Measurements from ENCODE around the gene CLMP.
"Not testable (repeated sequence)": the region's sequence is repeated elsewhere in the genome, so short reads cannot be mapped to it uniquely, and the experiment has no call there.

CLMP gene

GRCh38 chr11:123159183-123159857, 35.7 kb downstream of the CLMP start:
- TF ChIP-seq POLR2AphosphoS5 (IDR thresholded peaks at IDR 0.05; ENCODE audit: low read depth) (no peak), CTCF (IDR thresholded peaks at IDR 0.05; ENCODE audit: insufficient read depth, low read length) (no peak), GABPA (IDR thresholded peaks at IDR 0.05; ENCODE audit: low read depth) (no peak), REST (IDR thresholded peaks at IDR 0.05; ENCODE audit: insufficient replicate concordance, low read depth) (no peak), SPI1 (IDR thresholded peaks at IDR 0.05; ENCODE audit: borderline replicate concordance, low read depth) (no peak)
- no peak overlapping the region for H3K27ac ChIP-seq (replicated peaks)
- peak in 1 of 2 experiments; percentile 13 for DNase-seq (ENCODE audit: low read depth in 1 of 2, low spot score in 1 of 2)
- H3K4me3 ChIP-seq (replicated peaks; ENCODE audit: insufficient read depth, low read length) = no peak overlapping the region
- H3K27me3 ChIP-seq (ENCODE audit: insufficient read depth, poor library complexity, severe bottlenecking) = no peaks in the 10 kb centered on the region

GRCh38 chr11:123158033-123159003, 36.7 kb downstream of the CLMP start:
- TF ChIP-seq POLR2AphosphoS5 (IDR thresholded peaks at IDR 0.05; ENCODE audit: low read depth) (no peak), GABPA (IDR thresholded peaks at IDR 0.05; ENCODE audit: low read depth) (no peak), CTCF (IDR thresholded peaks at IDR 0.05; ENCODE audit: insufficient read depth, low read length) (no peak), REST (IDR thresholded peaks at IDR 0.05; ENCODE audit: insufficient replicate concordance, low read depth) (no peak), SPI1 (IDR thresholded peaks at IDR 0.05; ENCODE audit: borderline replicate concordance, low read depth) (no peak)
- H3K4me3 ChIP-seq (replicated peaks; ENCODE audit: insufficient read depth, low read length) = no peak overlapping the region
- no peak overlapping the region for H3K27ac ChIP-seq (replicated peaks)
- DNase-seq (ENCODE audit: low read depth in 1 of 2, low spot score in 1 of 2) = no peak
- no peaks in the 10 kb centered on the region for H3K27me3 ChIP-seq (ENCODE audit: insufficient read depth, poor library complexity, severe bottlenecking)

GRCh38 chr11:123152951-123153350, 42.1 kb downstream of the CLMP start:
- Histone ChIP-seq H3K4me3 (replicated peaks; ENCODE audit: insufficient read depth, low read length) (no peak overlapping the region), H3K27ac (replicated peaks) (no peak overlapping the region), H3K27me3 (ENCODE audit: insufficient read depth, poor library complexity, severe bottlenecking) (peaks cover 3% of the 10 kb centered on the region)
- DNase-seq (ENCODE audit: low read depth in 1 of 2, low spot score in 1 of 2) = no peak
- TF ChIP-seq POLR2AphosphoS5 (IDR thresholded peaks at IDR 0.05; ENCODE audit: low read depth) = no peak
- TF ChIP-seq REST (IDR thresholded peaks at IDR 0.05; ENCODE audit: insufficient replicate concordance, low read depth) = no peak
- no peak for TF ChIP-seq SPI1 (IDR thresholded peaks at IDR 0.05; ENCODE audit: borderline replicate concordance, low read depth)
- no peak for TF ChIP-seq GABPA (IDR thresholded peaks at IDR 0.05; ENCODE audit: low read depth)
- no peak for TF ChIP-seq CTCF (IDR thresholded peaks at IDR 0.05; ENCODE audit: insufficient read depth, low read length)

GRCh38 chr11:123152346-123152745, 42.7 kb downstream of the CLMP start:
- not testable (repeated sequence) for DNase-seq (ENCODE audit: low read depth in 1 of 2, low spot score in 1 of 2); H3K27ac ChIP-seq (replicated peaks); H3K27me3 ChIP-seq (ENCODE audit: insufficient read depth, poor library complexity, severe bottlenecking); H3K4me3 ChIP-seq (replicated peaks; ENCODE audit: insufficient read depth, low read length)
